CD4-positive, alpha-beta T cell (primary cell): ENCODE results near the gene SHANK1. TPM values are rescaled to one million over a fixed set of nuclear protein-coding genes. Genes with fewer than 3 reads are reported as not detected.

ENCODE experiments used
- ATAC-seq: fragments of 200-7000 bp; cut with Tn5 transposase; one replicate; pipeline ENCODE4 v1.10.0; 2022; ENCODE audit warnings: mild to moderate bottlenecking; ENCODE audit not compliant: poor library complexity
- CTCF ChIA-PET: fragments of 350-600 bp; sonication (Branson Sonifier 250); formaldehyde crosslinking; loops from one replicate; lab custom pipeline; 2021; ENCODE audit warnings: antibody characterized with exemption, inconsistent platforms; lab: Charles Lee
- POLR2A ChIA-PET: fragments of 350-600 bp; sonication (Branson Sonifier 250); formaldehyde crosslinking; loops from one replicate; lab custom pipeline; 2021; ENCODE audit warnings: antibody characterized with exemption, inconsistent platforms; lab: Charles Lee
- DNase-seq, 14 experiments: peaks; one replicate each; pipeline ENCODE4 v3.0.0-alpha.2; 2013 to 2020; ENCODE audit warnings: mixed read lengths in 2 of 14
- H3K27ac ChIP-seq, 2 donors: one replicate each; pipeline versions ENCODE4 v1.5.1 to v1.7.0; 2013; ENCODE audit warnings: low read length in 2 of 2, low read depth in 1 of 2, mild to moderate bottlenecking in 1 of 2
- H3K27me3 ChIP-seq, 2 experiments: 1 replicate in 1 of 2; 2 replicates in 1 of 2; pipeline versions ENCODE4 v1.6.1 to v1.7.0; 2013; ENCODE audit warnings: low read length in 2 of 2, control low read depth in 1 of 2, mild to moderate bottlenecking in 1 of 2, moderate library complexity in 1 of 2; ENCODE audit not compliant: insufficient read depth in 2 of 2, control insufficient read depth in 1 of 2
- H3K36me3 ChIP-seq: one replicate; pipeline ENCODE4 v1.6.1; 2013; ENCODE audit warnings: low read length, control low read depth; ENCODE audit not compliant: insufficient read depth
- H3K4me1 ChIP-seq: one replicate; pipeline ENCODE4 v1.6.1; 2013; ENCODE audit warnings: low read length, control low read depth; ENCODE audit not compliant: insufficient read depth
- H3K4me3 ChIP-seq: one replicate; pipeline ENCODE4 v1.5.1; 2013; ENCODE audit warnings: mild to moderate bottlenecking, low read length, moderate library complexity
- H3K9me3 ChIP-seq, 2 experiments: 1 replicate in 1 of 2; 2 replicates in 1 of 2; pipeline versions ENCODE4 v1.6.1 to v1.7.0; 2013; ENCODE audit warnings: low read length in 2 of 2, mild to moderate bottlenecking in 2 of 2, control low read depth in 1 of 2, moderate library complexity in 1 of 2; ENCODE audit not compliant: control insufficient read depth in 1 of 2, insufficient read depth in 1 of 2
- H3K27ac Mint-ChIP-seq: one replicate; pipeline ENCODE4 v1.8.0; 2020; ENCODE audit warnings: mixed read lengths
- H3K27me3 Mint-ChIP-seq: one replicate; pipeline ENCODE4 v1.8.0; 2021; ENCODE audit warnings: mixed read lengths
- H3K36me3 Mint-ChIP-seq: one replicate; pipeline ENCODE4 v1.8.0; 2021; ENCODE audit warnings: low read depth, mixed read lengths
- H3K4me1 Mint-ChIP-seq: one replicate; pipeline ENCODE4 v1.8.0; 2021; ENCODE audit warnings: low read depth, mixed read lengths
- H3K4me3 Mint-ChIP-seq: one replicate; pipeline ENCODE4 v1.8.0; 2020; ENCODE audit warnings: mild to moderate bottlenecking, mixed read lengths
- H3K9me3 Mint-ChIP-seq: one replicate; pipeline ENCODE4 v1.8.0; 2020; ENCODE audit warnings: mixed read lengths
- intact Hi-C, 2 experiments: fragments of 100-400 bp; cut with DNase I in 1 of 2; cut with micrococcal nuclease in 1 of 2; formaldehyde crosslinking; loops; one replicate each; pipeline versions ENCODE4 v1.15.1 to v1.9.0; 2023 to 2025; cut with DNase I, micrococcal nuclease
- total RNA-seq, 174 experiments: library from RNA in 2 of 174; stranded (reverse) in 2 of 174; gene quantifications; one replicate each; pipeline ENCODE4 v1.2.3 and lab custom pipeline; 2021 to 2026
- TF ChIP-seq, protein P1 (sequence below): fragments of 200-600 bp; IDR thresholded peaks from one replicate; pipeline ENCODE4 v1.8.0; 2022; ENCODE audit warnings: antibody characterized with exemption, mild to moderate bottlenecking

Gene SHANK1
- total RNA-seq, 2 experiments from 2014 or later, result not detected

DNA sequence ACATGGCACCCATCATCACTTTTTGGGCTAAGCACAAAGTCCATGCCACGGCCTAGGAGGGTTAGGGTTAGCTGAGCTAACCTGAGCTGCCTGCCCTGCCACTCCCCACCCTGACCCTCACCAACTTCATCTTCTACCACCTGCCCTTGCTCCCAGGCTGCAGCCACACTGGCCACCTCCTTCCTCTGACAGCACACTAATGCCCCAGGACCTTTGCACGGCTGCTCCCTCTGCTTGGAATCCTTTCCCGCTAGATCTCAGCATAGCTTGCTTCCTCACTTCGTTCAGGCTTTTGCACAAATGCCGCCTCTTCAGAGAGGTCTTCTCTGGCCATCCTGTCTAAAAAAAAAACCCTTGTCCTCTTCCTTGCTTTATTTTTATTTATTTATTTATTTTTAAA lies 13.2 kb downstream of the SHANK1 start:
- H3K4me1 ChIP-seq, result no peaks in the 10 kb centered on the region
- POLR2A ChIA-PET, result no interaction called here
- TF ChIP-seq, protein P1, sequence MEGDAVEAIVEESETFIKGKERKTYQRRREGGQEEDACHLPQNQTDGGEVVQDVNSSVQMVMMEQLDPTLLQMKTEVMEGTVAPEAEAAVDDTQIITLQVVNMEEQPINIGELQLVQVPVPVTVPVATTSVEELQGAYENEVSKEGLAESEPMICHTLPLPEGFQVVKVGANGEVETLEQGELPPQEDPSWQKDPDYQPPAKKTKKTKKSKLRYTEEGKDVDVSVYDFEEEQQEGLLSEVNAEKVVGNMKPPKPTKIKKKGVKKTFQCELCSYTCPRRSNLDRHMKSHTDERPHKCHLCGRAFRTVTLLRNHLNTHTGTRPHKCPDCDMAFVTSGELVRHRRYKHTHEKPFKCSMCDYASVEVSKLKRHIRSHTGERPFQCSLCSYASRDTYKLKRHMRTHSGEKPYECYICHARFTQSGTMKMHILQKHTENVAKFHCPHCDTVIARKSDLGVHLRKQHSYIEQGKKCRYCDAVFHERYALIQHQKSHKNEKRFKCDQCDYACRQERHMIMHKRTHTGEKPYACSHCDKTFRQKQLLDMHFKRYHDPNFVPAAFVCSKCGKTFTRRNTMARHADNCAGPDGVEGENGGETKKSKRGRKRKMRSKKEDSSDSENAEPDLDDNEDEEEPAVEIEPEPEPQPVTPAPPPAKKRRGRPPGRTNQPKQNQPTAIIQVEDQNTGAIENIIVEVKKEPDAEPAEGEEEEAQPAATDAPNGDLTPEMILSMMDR, result no peak
- Mint-ChIP-seq H3K9me3 (no peaks in the 10 kb centered on the region), H3K36me3 (no peaks in the 10 kb centered on the region), H3K27me3 (peaks cover 55% of the 10 kb centered on the region), H3K4me1 (no peaks in the 10 kb centered on the region), H3K4me3 (no peak overlapping the region), H3K27ac (no peak overlapping the region)
- ATAC-seq (no peak), DNase-seq (no peak)
- intact Hi-C loops, result loop anchor here (5.0 kb wide), 2 partner anchors 76 to 1539 kb away; no protein-coding TSS in a partner anchor
- CTCF ChIA-PET, result no interaction called here
- no peak overlapping the region for H3K27ac ChIP-seq
- peaks cover 0 to 14% of the 10 kb centered on the region in 2 experiments for H3K9me3 ChIP-seq
- no peaks in the 10 kb centered on the region for H3K36me3 ChIP-seq
- peaks cover 11 to 33% of the 10 kb centered on the region in 2 experiments for H3K27me3 ChIP-seq
- H3K4me3 ChIP-seq, result no peak overlapping the region

DNA sequence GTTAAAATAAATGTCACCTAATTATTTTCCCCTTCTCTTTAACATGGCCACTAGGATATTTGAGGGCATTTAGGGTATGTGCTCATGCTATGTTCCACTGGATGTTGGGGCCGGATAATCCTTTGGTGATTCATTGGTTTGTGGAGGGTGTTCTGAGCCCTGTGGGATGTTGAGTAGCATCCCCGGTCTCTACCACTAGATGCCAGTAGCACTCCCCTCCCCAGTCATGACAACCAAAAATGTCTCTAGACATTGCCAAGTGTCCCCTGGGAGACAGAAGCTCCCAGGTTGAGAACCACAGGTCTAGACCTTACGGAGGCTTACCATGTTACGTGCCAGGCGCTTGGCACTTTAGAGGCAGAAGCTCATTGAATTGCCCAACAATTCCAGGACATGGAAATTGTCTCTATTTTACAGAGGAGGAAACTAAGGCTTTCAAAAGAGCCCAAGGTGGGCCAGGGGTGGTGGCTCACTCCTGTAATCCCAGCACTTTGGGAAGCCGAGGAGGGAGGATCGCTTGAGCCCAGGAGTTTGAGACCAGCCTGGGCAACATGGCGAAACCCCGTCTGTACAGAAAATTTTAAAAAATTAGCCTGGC lies 14.1 kb downstream of the SHANK1 start:
- DNase-seq (peak in 5 of 14 experiments; percentile 8 to 54 (median 34)), ATAC-seq (peak; percentile 71)
- Histone ChIP-seq H3K27ac (no peak overlapping the region), H3K4me1 (no peaks in the 10 kb centered on the region), H3K9me3 (peaks cover 0 to 14% of the 10 kb centered on the region in 2 experiments), H3K4me3 (no peak overlapping the region), H3K27me3 (peaks cover 8 to 33% of the 10 kb centered on the region in 2 experiments), H3K36me3 (no peaks in the 10 kb centered on the region)
- TF ChIP-seq, protein P1, result peak; percentile 42
- no peak overlapping the region for H3K27ac Mint-ChIP-seq
- H3K27me3 Mint-ChIP-seq, result peaks cover 54% of the 10 kb centered on the region
- no peaks in the 10 kb centered on the region for H3K36me3 Mint-ChIP-seq
- no peak overlapping the region for H3K4me3 Mint-ChIP-seq
- H3K9me3 Mint-ChIP-seq, result no peaks in the 10 kb centered on the region
- H3K4me1 Mint-ChIP-seq, result no peaks in the 10 kb centered on the region
- intact Hi-C loops, result loop anchor here (1.0 to 5.0 kb wide), 3 partner anchors 77 to 1538 kb away; no protein-coding TSS in a partner anchor
- POLR2A ChIA-PET, result interaction anchor here (0.6 kb wide), 1 partner anchor 63 kb away, joined by 3 read pairs; no protein-coding TSS in a partner anchor
- CTCF ChIA-PET, result no interaction called here

DNA sequence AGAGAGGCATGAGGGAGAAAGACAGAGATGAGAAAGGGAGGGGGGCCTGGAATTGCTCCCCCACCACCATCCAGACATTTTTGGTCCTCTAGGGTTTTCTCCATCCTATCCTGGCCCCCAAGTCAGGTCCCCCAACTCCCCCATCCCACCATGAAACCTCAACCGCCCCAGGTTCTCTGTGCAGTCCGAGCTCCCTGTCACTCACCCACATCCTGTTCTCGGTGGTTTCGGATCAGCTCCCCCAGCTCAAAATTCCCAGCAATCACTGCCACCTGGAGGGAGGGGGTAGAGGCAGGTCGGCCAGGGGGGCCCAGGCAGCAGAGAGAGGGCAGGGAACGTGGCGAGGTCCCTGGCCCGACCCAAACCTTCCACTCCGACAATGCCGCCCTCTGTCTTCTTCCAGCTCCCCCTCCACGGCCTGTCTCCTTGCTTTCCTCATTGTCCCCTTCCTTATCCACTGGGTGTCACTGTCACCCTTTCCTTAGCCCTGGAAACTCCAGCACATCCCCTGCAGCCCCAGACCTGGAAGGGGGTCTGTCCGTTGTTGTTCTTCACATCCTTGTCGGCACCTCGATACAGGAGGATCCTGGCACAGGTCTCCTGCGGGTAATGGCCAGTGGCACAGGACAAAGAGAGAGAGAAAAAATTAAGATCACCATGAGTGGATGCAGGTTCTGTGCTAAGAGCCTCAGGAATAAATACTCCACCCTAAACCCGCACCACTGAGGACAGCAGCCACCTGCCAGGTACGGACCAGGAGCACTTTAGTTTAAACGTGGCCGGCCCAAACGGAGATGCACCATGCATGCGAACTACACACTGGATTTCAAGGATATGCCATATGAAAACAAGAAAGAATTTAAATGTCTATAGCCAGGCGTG lies 15.4 kb downstream of the SHANK1 start:
- peaks cover 12 to 33% of the 10 kb centered on the region in 2 experiments for H3K27me3 ChIP-seq
- ATAC-seq (no peak), DNase-seq (no peak)
- H3K4me3 Mint-ChIP-seq, result no peak overlapping the region
- peaks cover 0 to 9% of the 10 kb centered on the region in 2 experiments for H3K9me3 ChIP-seq
- no peaks in the 10 kb centered on the region for H3K4me1 Mint-ChIP-seq
- POLR2A ChIA-PET, result no interaction called here
- H3K9me3 Mint-ChIP-seq, result no peaks in the 10 kb centered on the region
- TF ChIP-seq, protein P1, result no peak
- intact Hi-C loops, result no loop called here
- no peak overlapping the region for H3K27ac Mint-ChIP-seq
- H3K36me3 Mint-ChIP-seq, result no peaks in the 10 kb centered on the region
- peaks cover 64% of the 10 kb centered on the region for H3K27me3 Mint-ChIP-seq
- no peak overlapping the region for H3K4me3 ChIP-seq
- H3K36me3 ChIP-seq, result no peaks in the 10 kb centered on the region
- H3K4me1 ChIP-seq, result no peaks in the 10 kb centered on the region
- CTCF ChIA-PET, result no interaction called here
- H3K27ac ChIP-seq, result no peak overlapping the region
